HCEC 1CT (cell line): ENCODE results near the gene GPS1.
A peak's percentile ranks its signal among the peaks of the same experiment; 100 is the strongest.

Experiments
- DNase-seq: peaks from one replicate; pipeline ENCODE4 v3.0.0-alpha.2; 2017

The GPS1 gene

GRCh38 chr17:82015311-82015971 is 36.3 kb upstream of the GPS1 start:
- DNase-seq: no peak

- no peak for DNase-seq
Observed at GRCh38 chr17:82016061-82016874, 35.4 kb upstream of the GPS1 start.

GRCh38 chr17:82016875-82017459 is 34.7 kb upstream of the GPS1 start:
- DNase-seq: no peak

GRCh38 chr17:82017612-82018151 is 34.0 kb upstream of the GPS1 start:
- no peak for DNase-seq

- DNase-seq: no peak
Observed at GRCh38 chr17:82018152-82018988, 33.3 kb upstream of the GPS1 start.

GRCh38 chr17:82018989-82019689 is 32.6 kb upstream of the GPS1 start:
- no peak for DNase-seq

- DNase-seq: peak; percentile 32
Observed at GRCh38 chr17:82019690-82020571, 31.8 kb upstream of the GPS1 start.

- no peak for DNase-seq
Observed at GRCh38 chr17:82020572-82021106, 31.1 kb upstream of the GPS1 start.

GRCh38 chr17:82021107-82021899 is 30.4 kb upstream of the GPS1 start:
- peak; percentile 60 for DNase-seq

- no peak for DNase-seq
Observed at GRCh38 chr17:82021900-82022309, 29.8 kb upstream of the GPS1 start.

GRCh38 chr17:82022310-82022980 is 29.3 kb upstream of the GPS1 start, which contains the start of gene CENPX:
TSS of gene CENPX (minus strand) at chr17:82022878. CDS start at chr17:82022861, 17 bp downstream.
- no peak for DNase-seq

- DNase-seq: peak; percentile 100
Observed at GRCh38 chr17:82022981-82023446, 28.7 kb upstream of the GPS1 start, which contains the start of gene LRRC45. TSS of gene LRRC45 (plus strand) at chr17:82023305. CDS start at chr17:82023644, 339 bp downstream.

GRCh38 chr17:82023447-82024241 is 28.1 kb upstream of the GPS1 start:
- peak; percentile 11 for DNase-seq

GRCh38 chr17:82024859-82025258 is 26.8 kb upstream of the GPS1 start:
- DNase-seq: no peak

GRCh38 chr17:82025401-82026107 is 26.1 kb upstream of the GPS1 start:
- DNase-seq: no peak

GRCh38 chr17:82028246-82028645 is 23.5 kb upstream of the GPS1 start:
- DNase-seq: no peak

- no peak for DNase-seq
Observed at GRCh38 chr17:82028966-82029365, 22.7 kb upstream of the GPS1 start.
